ENCODE results near the gene SLC5A4.

DNA sequence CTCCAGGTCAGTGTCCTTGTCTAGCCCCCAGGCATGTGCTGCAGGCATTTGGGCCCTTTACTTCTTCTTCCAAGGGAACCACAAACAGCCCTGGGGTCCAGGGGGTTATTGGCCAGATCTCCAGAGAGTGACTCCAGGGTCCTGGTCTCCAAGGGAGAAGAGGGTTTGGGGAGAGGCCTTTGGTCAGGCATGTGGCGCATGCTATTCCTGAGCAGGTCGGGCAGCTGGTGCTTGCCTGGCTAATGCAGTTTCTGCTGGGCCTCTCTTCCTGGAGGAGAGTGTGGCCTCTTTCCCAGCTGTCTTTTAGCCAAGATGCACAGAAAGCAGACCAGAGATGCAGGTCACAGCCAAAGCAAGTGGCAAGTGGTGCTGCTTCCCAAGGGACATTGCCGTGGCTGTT is 46.5 kb downstream of the SLC5A4 start:
- TF ChIP-seq CTCF (conservative IDR thresholded peaks at IDR 0.05; ENCODE audit: low read depth, low read length) (no peak), POLR2A (IDR thresholded peaks at IDR 0.05; ENCODE audit: low read depth, low read length) (no peak), CEBPB (IDR thresholded peaks at IDR 0.05; ENCODE audit: low read depth, low read length) (no peak), RFX5 (IDR thresholded peaks at IDR 0.05; ENCODE audit: low read depth, low read length) (no peak), SMC3 (IDR thresholded peaks at IDR 0.05; ENCODE audit: low read depth, low read length) (no peak)

Measured in IMR-90 (cell line).